ENCODE measurements around the gene RGS7.
"Not testable (repeated sequence)": the region's sequence is repeated elsewhere in the genome, so short reads cannot be mapped to it uniquely, and the experiment has no call there.

Gene RGS7

GRCh38 chr1:241130881-241131280 is 226.1 kb downstream of the RGS7 start:
- no peak for DNase-seq

- DNase-seq: no peak
Observed at GRCh38 chr1:241129207-241129960, 227.6 kb downstream of the RGS7 start.

- no peak for DNase-seq
Observed at GRCh38 chr1:241125286-241125685, 231.7 kb downstream of the RGS7 start.

- no peak for DNase-seq
Observed at GRCh38 chr1:241118049-241118448, 239.0 kb downstream of the RGS7 start.

GRCh38 chr1:241115784-241116183 is 241.2 kb downstream of the RGS7 start:
- no peak for DNase-seq

GRCh38 chr1:241114699-241115233 is 242.2 kb downstream of the RGS7 start:
- DNase-seq: no peak

GRCh38 chr1:241113557-241113956 is 243.4 kb downstream of the RGS7 start:
- no peak for DNase-seq

- DNase-seq: no peak
Observed at GRCh38 chr1:241109039-241109438, 248.0 kb downstream of the RGS7 start.

GRCh38 chr1:241105147-241105546 is 251.9 kb downstream of the RGS7 start:
- no peak for DNase-seq

- DNase-seq: no peak
Observed at GRCh38 chr1:241102664-241103063, 254.3 kb downstream of the RGS7 start.

GRCh38 chr1:241101622-241102021 is 255.4 kb downstream of the RGS7 start:
- no peak for DNase-seq

GRCh38 chr1:241097479-241097878 is 259.5 kb downstream of the RGS7 start:
- no peak for DNase-seq

GRCh38 chr1:241096982-241097381 is 260.0 kb downstream of the RGS7 start:
- no peak for DNase-seq

GRCh38 chr1:241095847-241096246 is 261.2 kb downstream of the RGS7 start:
- no peak for DNase-seq

- no peak for DNase-seq
Observed at GRCh38 chr1:241090798-241091197, 266.2 kb downstream of the RGS7 start.

GRCh38 chr1:241089066-241089465 is 267.9 kb downstream of the RGS7 start:
- not testable (repeated sequence) for DNase-seq

GRCh38 chr1:241088075-241088474 is 268.9 kb downstream of the RGS7 start:
- not testable (repeated sequence) for DNase-seq

GRCh38 chr1:241086686-241087085 is 270.3 kb downstream of the RGS7 start:
- DNase-seq: no peak

- no peak for DNase-seq
Observed at GRCh38 chr1:241083285-241083684, 273.7 kb downstream of the RGS7 start.

- DNase-seq: no peak
Observed at GRCh38 chr1:241081473-241081872, 275.5 kb downstream of the RGS7 start.

- DNase-seq: no peak
Observed at GRCh38 chr1:241079459-241079858, 277.5 kb downstream of the RGS7 start.

GRCh38 chr1:241079047-241079446 is 278.0 kb downstream of the RGS7 start:
- DNase-seq: no peak

- no peak for DNase-seq
Observed at GRCh38 chr1:241077386-241078147, 279.4 kb downstream of the RGS7 start.

- DNase-seq: no peak
Observed at GRCh38 chr1:241074507-241074906, 282.5 kb downstream of the RGS7 start.

Data from stimulated activated CD4-positive, alpha-beta T cell treated with anti-CD3 and anti-CD28 coated beads, Interleukin-1b, Interleukin-23, amount 100 ng/mL, for 48 hours (primary cell).